Ovary (tissue), 9 donors: ENCODE measurements around the gene ETV6. TPM values are rescaled to one million over a fixed set of nuclear protein-coding genes. Genes with fewer than 3 reads are reported as not detected.

Experiments
- DNase-seq, 5 donors: peaks; one replicate each; pipeline ENCODE4 v3.0.0-alpha.2; 2019 to 2020
- H3K27ac ChIP-seq, 2 donors: fragments of 200-600 bp; one replicate each; pipeline versions ENCODE4 v1.5.1 to v1.8.0; 2019 to 2022
- H3K27me3 ChIP-seq: fragments of 200-600 bp; one replicate; pipeline ENCODE4 v1.8.0; 2022
- H3K36me3 ChIP-seq: fragments of 200-600 bp; sonication (generic); one replicate; pipeline ENCODE4 v1.5.1; 2019
- H3K4me1 ChIP-seq: one replicate; pipeline ENCODE4 v1.8.1; 2013; ENCODE audit warnings: mild to moderate bottlenecking, moderate library complexity; ENCODE audit not compliant: insufficient read depth
- H3K4me3 ChIP-seq: fragments of 200-600 bp; sonication (generic); one replicate; pipeline ENCODE4 v1.5.1; 2017
- H3K9me3 ChIP-seq, 2 donors: fragments of 200-600 bp in 1 of 2; sonication (generic) in 1 of 2; one replicate each; pipeline versions ENCODE4 v1.5.1 to v1.8.1; 2013 to 2019; ENCODE audit warnings: mild to moderate bottlenecking in 1 of 2, moderate library complexity in 1 of 2
- CTCF ChIP-seq, 3 donors: fragments of 450-650 bp in 2 of 3; fragments of 200-600 bp in 1 of 3; IDR thresholded peaks; one replicate each; pipeline versions ENCODE4 v1.5.1 to v1.8.0; 2016 to 2022; ENCODE audit warnings: antibody characterized with exemption in 3 of 3, mild to moderate bottlenecking in 1 of 3
- EP300 ChIP-seq: sonication (generic); formaldehyde crosslinking; IDR thresholded peaks from one replicate; pipeline ENCODE4 v1.6.1; 2017; ENCODE audit warnings: antibody characterized with exemption
- POLR2A ChIP-seq: fragments of 450-650 bp; IDR thresholded peaks from one replicate; pipeline ENCODE4 v1.6.1; 2017; ENCODE audit warnings: antibody characterized with exemption, mild to moderate bottlenecking, moderate library complexity
- WGBS, 3 donors: extraction: QIAGEN DNeasy Blood & Tissue Kit in 1 of 3; methylation state at CpG; one replicate each; pipeline versions ENCODE4 v1.1.5 to v1.1.7; 2013 to 2017; 5-methylcytosine and 5-hydroxymethylcytosine counted together
- intact Hi-C, 4 donors: fragments of 100-400 bp; cut with DNase I; formaldehyde crosslinking; loops; one replicate each; pipeline versions ENCODE4 v1.11.0 to v1.15.1; 2022 to 2023
- polyA plus RNA-seq, 2 donors: library from polyadenylated mRNA; stranded (reverse); fragments of 200-250 nt in 1 of 2; fragments of 350-450 nt in 1 of 2; fragmentation: Illumina TruSeq in 1 of 2; extraction: RNeasy Lipid Tissue Mini Kit (QIAGEN cat#74804) in 1 of 2; gene quantifications; one replicate each; pipeline ENCODE4 v1.2.3, GENCODE V29; 2013 to 2014
- total RNA-seq, 7 donors: library from RNA; depleted of rRNA in 2 of 7; stranded (reverse); fragments of >200 nt in 2 of 7; fragmentation: NEBNext Ultra II Directional in 3 of 7; extraction: Animal tissue kit (Norgen Biotek cat#: 25700) in 3 of 7; gene quantifications; one replicate each; pipeline versions ENCODE4 v1.1.0 to v1.2.4, GENCODE V29; 2016 to 2023
- donor health status: DM: no; HTN: no; CAD: no; lungs with moderate emphysema.
- donor health status: DM: no; HTN: no; CAD: no.
- donor health status: Bipolar disorder and iron deficiency.
- donor health status: DM: yes; HTN: yes; CAD: no.
- donor health status: DM: no; HTN: no; CAD: no.
- donor health status: DM: yes; HTN: yes; CAD: no.

ETV6 gene
- total and polyA plus RNA-seq, 9 donors, result 4.4 to 34.6 (median 18.3) TPM

- Histone ChIP-seq H3K9me3 (no peaks in the 10 kb centered on the region), H3K4me3 (no peak overlapping the region), H3K27ac (no peak overlapping the region), H3K36me3 (no peaks in the 10 kb centered on the region), H3K27me3 (no peaks in the 10 kb centered on the region), H3K4me1 (peaks cover 8% of the 10 kb centered on the region)
- intact Hi-C loops, result no loop called here
- TF ChIP-seq EP300, result no peak
- TF ChIP-seq CTCF (IDR thresholded peaks at IDR 0.05), result no peak
- TF ChIP-seq POLR2A, result no peak
- WGBS, 3 donors, result 83 to 91% (median 88%) methylated on average over 4 of the region's 4 CpGs
- DNase-seq, result no peak
Observed at GRCh38 chr12:11794751-11795150, 145.3 kb downstream of the ETV6 start.

GRCh38 chr12:11795192-11795912, 145.9 kb downstream of the ETV6 start:
- TF ChIP-seq POLR2A, result no peak
- WGBS, 3 donors, result 57 to 71% (median 57%) methylated on average over 8 of the region's 8 CpGs
- DNase-seq, result no peak
- Histone ChIP-seq H3K27ac (no peak overlapping the region), H3K4me1 (peaks cover 8% of the 10 kb centered on the region), H3K27me3 (no peaks in the 10 kb centered on the region), H3K4me3 (no peak overlapping the region), H3K9me3 (no peaks in the 10 kb centered on the region), H3K36me3 (no peaks in the 10 kb centered on the region)
- intact Hi-C loops, result no loop called here

- Histone ChIP-seq H3K27ac (no peak overlapping the region), H3K27me3 (no peaks in the 10 kb centered on the region), H3K4me3 (no peak overlapping the region), H3K4me1 (peaks cover 8% of the 10 kb centered on the region), H3K9me3 (no peaks in the 10 kb centered on the region), H3K36me3 (no peaks in the 10 kb centered on the region)
- no peak for DNase-seq
- 52 to 69% (median 56%) methylated on average over 6 of the region's 6 CpGs for WGBS, 3 donors
- TF ChIP-seq EP300, result no peak
- TF ChIP-seq POLR2A, result no peak
- no peak for TF ChIP-seq CTCF (IDR thresholded peaks at IDR 0.05)
- intact Hi-C loops, result no loop called here
Observed at GRCh38 chr12:11795913-11796459, 146.5 kb downstream of the ETV6 start.

GRCh38 chr12:11797317-11797913, 147.9 kb downstream of the ETV6 start:
- Histone ChIP-seq H3K9me3 (no peaks in the 10 kb centered on the region), H3K4me1 (peaks cover 8% of the 10 kb centered on the region), H3K4me3 (no peak overlapping the region), H3K27me3 (no peaks in the 10 kb centered on the region), H3K27ac (no peak overlapping the region), H3K36me3 (no peaks in the 10 kb centered on the region)
- TF ChIP-seq POLR2A, result no peak
- no peak for TF ChIP-seq EP300
- TF ChIP-seq CTCF (IDR thresholded peaks at IDR 0.05), result no peak
- no peak for DNase-seq
- WGBS, 3 donors, result 57 to 69% (median 59%) methylated on average over 5 of the region's 5 CpGs
- intact Hi-C loops, result no loop called here
